ENCODE measurements around the gene PTPN12.

The PTPN12 gene

GRCh38 chr7:77665161-77665560 is 128.1 kb downstream of the PTPN12 start:
- no peak for DNase-seq

GRCh38 chr7:77667459-77668086 is 130.5 kb downstream of the PTPN12 start:
- DNase-seq = no peak

GRCh38 chr7:77674878-77675277 is 137.8 kb downstream of the PTPN12 start:
- no peak for DNase-seq

- DNase-seq = no peak
Observed at GRCh38 chr7:77679608-77680007, 142.5 kb downstream of the PTPN12 start.

- peak; percentile 33 for DNase-seq
Observed at GRCh38 chr7:77680266-77680665, 143.2 kb downstream of the PTPN12 start.

GRCh38 chr7:77684030-77684429 is 146.9 kb downstream of the PTPN12 start:
- DNase-seq = peak; percentile 89

GRCh38 chr7:77685233-77685632 is 148.1 kb downstream of the PTPN12 start:
- no peak for DNase-seq

- no peak for DNase-seq
Observed at GRCh38 chr7:77687100-77687746, 150.1 kb downstream of the PTPN12 start.

- no peak for DNase-seq
Observed at GRCh38 chr7:77687747-77688144, 150.7 kb downstream of the PTPN12 start.
